Measurements from ENCODE around the gene ACTL9.

The ACTL9 gene

DNA sequence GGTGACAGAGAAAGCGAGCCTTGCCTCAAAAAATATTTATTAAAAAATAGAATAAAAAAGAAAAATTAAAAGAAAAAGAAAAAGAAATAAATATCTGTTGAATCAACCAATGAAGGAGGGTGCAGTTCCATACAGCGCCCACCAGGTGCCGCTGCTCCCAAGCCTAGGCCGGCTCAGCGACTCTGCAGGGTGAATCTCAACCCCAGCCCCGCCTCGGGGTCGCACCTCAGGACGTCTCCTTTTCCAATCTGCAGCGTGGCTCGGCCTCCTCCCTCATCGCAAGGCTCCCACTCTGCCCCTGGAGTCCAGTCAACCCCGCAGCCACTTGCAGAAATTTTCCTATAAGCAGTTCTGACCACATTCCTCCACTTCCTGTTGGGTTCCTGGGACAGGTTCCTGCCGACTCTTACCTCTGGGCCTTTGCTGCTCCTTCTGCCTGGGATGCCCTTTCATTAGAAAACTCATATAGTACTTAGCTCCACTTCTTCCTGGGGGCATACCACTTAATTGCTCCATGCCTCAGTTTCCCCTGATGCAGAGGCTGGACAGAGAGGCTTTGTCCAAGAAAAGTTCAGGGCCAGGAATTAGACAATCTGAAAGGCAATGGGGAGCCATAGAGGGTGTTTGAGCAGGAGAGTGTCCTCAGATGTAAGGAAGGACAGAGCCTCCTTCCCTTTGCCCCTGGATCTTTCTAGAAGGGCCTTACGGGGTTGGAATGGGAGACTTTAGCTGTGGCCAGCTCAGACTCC is 43.8 kb downstream of the ACTL9 start:
- TF ChIP-seq RAD21 (IDR thresholded peaks at IDR 0.05; ENCODE audit: low read depth): peak; percentile 88
- TF ChIP-seq NFIC (IDR thresholded peaks at IDR 0.05): no peak

- TF ChIP-seq CREB1 (IDR thresholded peaks at IDR 0.05; ENCODE audit: low read depth) (no peak), EGR1 (IDR thresholded peaks at IDR 0.05) (no peak), TEAD4 (IDR thresholded peaks at IDR 0.05) (no peak), ZBTB7A (IDR thresholded peaks at IDR 0.05; ENCODE audit: low read depth) (no peak), TAF1 (IDR thresholded peaks at IDR 0.05; ENCODE audit: low read depth) (no peak), TCF12 (IDR thresholded peaks at IDR 0.05; ENCODE audit: low read depth) (no peak), NFIC (IDR thresholded peaks at IDR 0.05) (no peak), FOXM1 (IDR thresholded peaks at IDR 0.05; ENCODE audit: borderline replicate concordance, low read depth) (no peak), YY1 (IDR thresholded peaks at IDR 0.05; ENCODE audit: low read depth) (no peak), EP300 (IDR thresholded peaks at IDR 0.05; ENCODE audit: borderline replicate concordance) (no peak), CEBPB (IDR thresholded peaks at IDR 0.05) (no peak)
- TF ChIP-seq, protein P1, sequence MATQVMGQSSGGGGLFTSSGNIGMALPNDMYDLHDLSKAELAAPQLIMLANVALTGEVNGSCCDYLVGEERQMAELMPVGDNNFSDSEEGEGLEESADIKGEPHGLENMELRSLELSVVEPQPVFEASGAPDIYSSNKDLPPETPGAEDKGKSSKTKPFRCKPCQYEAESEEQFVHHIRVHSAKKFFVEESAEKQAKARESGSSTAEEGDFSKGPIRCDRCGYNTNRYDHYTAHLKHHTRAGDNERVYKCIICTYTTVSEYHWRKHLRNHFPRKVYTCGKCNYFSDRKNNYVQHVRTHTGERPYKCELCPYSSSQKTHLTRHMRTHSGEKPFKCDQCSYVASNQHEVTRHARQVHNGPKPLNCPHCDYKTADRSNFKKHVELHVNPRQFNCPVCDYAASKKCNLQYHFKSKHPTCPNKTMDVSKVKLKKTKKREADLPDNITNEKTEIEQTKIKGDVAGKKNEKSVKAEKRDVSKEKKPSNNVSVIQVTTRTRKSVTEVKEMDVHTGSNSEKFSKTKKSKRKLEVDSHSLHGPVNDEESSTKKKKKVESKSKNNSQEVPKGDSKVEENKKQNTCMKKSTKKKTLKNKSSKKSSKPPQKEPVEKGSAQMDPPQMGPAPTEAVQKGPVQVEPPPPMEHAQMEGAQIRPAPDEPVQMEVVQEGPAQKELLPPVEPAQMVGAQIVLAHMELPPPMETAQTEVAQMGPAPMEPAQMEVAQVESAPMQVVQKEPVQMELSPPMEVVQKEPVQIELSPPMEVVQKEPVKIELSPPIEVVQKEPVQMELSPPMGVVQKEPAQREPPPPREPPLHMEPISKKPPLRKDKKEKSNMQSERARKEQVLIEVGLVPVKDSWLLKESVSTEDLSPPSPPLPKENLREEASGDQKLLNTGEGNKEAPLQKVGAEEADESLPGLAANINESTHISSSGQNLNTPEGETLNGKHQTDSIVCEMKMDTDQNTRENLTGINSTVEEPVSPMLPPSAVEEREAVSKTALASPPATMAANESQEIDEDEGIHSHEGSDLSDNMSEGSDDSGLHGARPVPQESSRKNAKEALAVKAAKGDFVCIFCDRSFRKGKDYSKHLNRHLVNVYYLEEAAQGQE (IDR thresholded peaks at IDR 0.05; ENCODE audit: low read depth): no peak
- TF ChIP-seq, protein P2, sequence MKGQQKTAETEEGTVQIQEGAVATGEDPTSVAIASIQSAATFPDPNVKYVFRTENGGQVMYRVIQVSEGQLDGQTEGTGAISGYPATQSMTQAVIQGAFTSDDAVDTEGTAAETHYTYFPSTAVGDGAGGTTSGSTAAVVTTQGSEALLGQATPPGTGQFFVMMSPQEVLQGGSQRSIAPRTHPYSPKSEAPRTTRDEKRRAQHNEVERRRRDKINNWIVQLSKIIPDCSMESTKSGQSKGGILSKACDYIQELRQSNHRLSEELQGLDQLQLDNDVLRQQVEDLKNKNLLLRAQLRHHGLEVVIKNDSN (IDR thresholded peaks at IDR 0.05): no peak
These were observed 50.4 kb downstream of the ACTL9 start for GRCh38 chr19:8648240-8648639.
